Gastroesophageal sphincter (tissue), 4 donors: ENCODE results near the gene MYO1C. TPM values are rescaled to one million over a fixed set of nuclear protein-coding genes. Genes with fewer than 3 reads are reported as not detected.

Experiments used
- ATAC-seq: fragments of 150-250 bp; one replicate; pipeline ENCODE4 v1.9.1; 2016; ENCODE audit warnings: mild to moderate bottlenecking, moderate library complexity
- H3K27ac ChIP-seq, 4 donors: fragments of 200-600 bp; sonication (generic) in 3 of 4; 1 replicate in 3 of 4; 2 replicates in 1 of 4; pipeline ENCODE4 v1.5.1; 2016 to 2019
- H3K27me3 ChIP-seq: fragments of 200-600 bp; sonication (generic); one replicate; pipeline ENCODE4 v1.5.1; 2019
- H3K36me3 ChIP-seq, 2 donors: fragments of 200-600 bp; sonication (generic); one replicate each; pipeline ENCODE4 v1.5.1; 2019; ENCODE audit warnings: control low read depth in 1 of 2
- H3K4me1 ChIP-seq, 3 donors: fragments of 200-600 bp; sonication (generic); 1 replicate in 2 of 3; 2 replicates in 1 of 3; pipeline ENCODE4 v1.5.1; 2016 to 2019; ENCODE audit warnings: control low read depth in 2 of 3
- H3K4me3 ChIP-seq, 2 donors: fragments of 200-600 bp; sonication (generic); one replicate each; pipeline ENCODE4 v1.5.1; 2019; ENCODE audit warnings: mild to moderate bottlenecking in 1 of 2, moderate library complexity in 1 of 2
- H3K9me3 ChIP-seq, 3 donors: fragments of 200-600 bp; sonication (generic); one replicate each; pipeline ENCODE4 v1.5.1; 2017 to 2019; ENCODE audit warnings: control low read depth in 2 of 3
- CTCF ChIP-seq, 4 experiments: fragments of 200-600 bp in 2 of 4; fragments of 450-650 bp in 2 of 4; sonication (generic) in 1 of 4; IDR thresholded peaks; one replicate each; pipeline ENCODE4 v1.5.1; 2017 to 2019; ENCODE audit warnings: antibody characterized with exemption in 4 of 4, mild to moderate bottlenecking in 2 of 4, moderate library complexity in 2 of 4
- EP300 ChIP-seq: sonication (generic); formaldehyde crosslinking; IDR thresholded peaks from one replicate; pipeline ENCODE4 v1.6.1; 2017; ENCODE audit warnings: antibody characterized with exemption, mild to moderate bottlenecking
- POLR2A ChIP-seq, 2 donors: fragments of 450-650 bp; IDR thresholded peaks; one replicate each; pipeline ENCODE4 v1.6.1; 2017; ENCODE audit warnings: antibody characterized with exemption in 2 of 2, mild to moderate bottlenecking in 2 of 2, moderate library complexity in 1 of 2
- POLR2AphosphoS5 ChIP-seq: sonication (generic); formaldehyde crosslinking; IDR thresholded peaks from one replicate; pipeline ENCODE4 v1.6.1; 2017; ENCODE audit warnings: antibody characterized with exemption
- WGBS, 2 donors: methylation state at CpG; one replicate each; pipeline ENCODE4 v1.1.5; 2018; ENCODE audit warnings: low coverage in 1 of 2; 5-methylcytosine and 5-hydroxymethylcytosine counted together
- total RNA-seq, 4 donors: library from RNA; depleted of rRNA; stranded (reverse); fragments of >200 nt; gene quantifications; one replicate each; pipeline ENCODE4 v1.1.0, GENCODE V29; 2016

MYO1C gene
- total RNA-seq, result 100 to 1,000 TPM; 215 to 461 (median 287) TPM

- Histone ChIP-seq H3K27ac (peak within 1 kb of the TSS; percentile 85 to 100 (median 98)), H3K9me3 (no peaks in the 10 kb centered on the region), H3K4me3 (peak within 1 kb of the TSS; percentile 48 to 82), H3K4me1 (peaks cover 0 to 90% (median 71%) of the 10 kb centered on the region in 3 donors), H3K36me3 (peaks cover 0 to 24% of the 10 kb centered on the region in 2 donors), H3K27me3 (no peaks in the 10 kb centered on the region)
- WGBS, 2 donors, result 35% methylated on average over 5 of the region's 35 CpGs; no CpG with 5 or more reads in 1 of the 2 donors
- ATAC-seq, result no peak
- TF ChIP-seq POLR2AphosphoS5 (no peak), POLR2A (IDR thresholded peaks at IDR 0.05) (no peak), CTCF (IDR thresholded peaks at IDR 0.05) (no peak), EP300 (no peak)
Observed at GRCh38 chr17:1492249-1493206, at the start of gene MYO1C. MYO1C (minus strand) TSS chr17:1492686; CDS start chr17:1492487, 199 bp downstream.

GRCh38 chr17:1541367-1541904 lies 49.0 kb upstream of the MYO1C start:
- WGBS, 2 donors, result 83 to 91% methylated on average over 3 to 4 of the region's 4 CpGs
- H3K4me3 ChIP-seq, result no peak overlapping the region
- no peak overlapping the region for H3K27ac ChIP-seq
- peaks cover 0 to 100% of the 10 kb centered on the region in 2 donors for H3K36me3 ChIP-seq
- ATAC-seq, result no peak
- no peaks in the 10 kb centered on the region for H3K4me1 ChIP-seq
- no peaks in the 10 kb centered on the region for H3K27me3 ChIP-seq
- H3K9me3 ChIP-seq, result no peaks in the 10 kb centered on the region
- no peak for TF ChIP-seq CTCF (IDR thresholded peaks at IDR 0.05)
- TF ChIP-seq POLR2A (IDR thresholded peaks at IDR 0.05), result no peak
- no peak for TF ChIP-seq EP300
- TF ChIP-seq POLR2AphosphoS5, result no peak

GRCh38 chr17:1539811-1540210 lies 47.3 kb upstream of the MYO1C start:
- 73 to 90% methylated on average over 5 to 11 of the region's 15 CpGs for WGBS, 2 donors
- no peak overlapping the region for H3K4me3 ChIP-seq
- H3K27me3 ChIP-seq, result no peaks in the 10 kb centered on the region
- no peak for TF ChIP-seq EP300
- TF ChIP-seq CTCF (IDR thresholded peaks at IDR 0.05), result no peak
- TF ChIP-seq POLR2AphosphoS5, result no peak
- no peak for TF ChIP-seq POLR2A (IDR thresholded peaks at IDR 0.05)
- H3K4me1 ChIP-seq, result no peaks in the 10 kb centered on the region
- no peak for ATAC-seq
- H3K9me3 ChIP-seq, result no peaks in the 10 kb centered on the region
- H3K27ac ChIP-seq, result no peak overlapping the region
- peaks cover 0 to 99% of the 10 kb centered on the region in 2 donors for H3K36me3 ChIP-seq

GRCh38 chr17:1535737-1536136 lies 43.3 kb upstream of the MYO1C start:
- no peaks in the 10 kb centered on the region for H3K4me1 ChIP-seq
- H3K9me3 ChIP-seq, result no peaks in the 10 kb centered on the region
- no peak overlapping the region for H3K4me3 ChIP-seq
- TF ChIP-seq POLR2AphosphoS5 (no peak), POLR2A (IDR thresholded peaks at IDR 0.05) (no peak), EP300 (no peak), CTCF (IDR thresholded peaks at IDR 0.05) (no peak)
- H3K27me3 ChIP-seq, result no peaks in the 10 kb centered on the region
- H3K36me3 ChIP-seq, result peaks cover 0 to 99% of the 10 kb centered on the region in 2 donors
- no peak for ATAC-seq
- no peak overlapping the region for H3K27ac ChIP-seq
- WGBS, 2 donors, result 66 to 78% methylated on average over 4 of the region's 4 CpGs
